ENCODE data around the gene EIF4B. TPM values are rescaled to one million over a fixed set of nuclear protein-coding genes. Genes with fewer than 3 reads are reported as not detected.

EIF4B gene
- total and polyA plus RNA-seq, 2 of the 8 experiments (the other 6 are each of a cell fraction or from before 2014, with no cell fraction given): 269 to 816 TPM

- no peak for TF ChIP-seq FOSL1 (IDR thresholded peaks at IDR 0.05; ENCODE audit: insufficient read depth, low read depth, low read length)
- no peak for TF ChIP-seq RNF2 (IDR thresholded peaks at IDR 0.05; ENCODE audit: borderline replicate concordance, low read depth, low read length, missing control alignments, poor library complexity, severe bottlenecking)
- no peak for TF ChIP-seq JUN (IDR thresholded peaks at IDR 0.05; ENCODE audit: low read depth, low read length)
- TF ChIP-seq POLR2AphosphoS5 (IDR thresholded peaks at IDR 0.05; ENCODE audit: low read depth, low read length): no peak
- no peak overlapping the region for H3K56ac ChIP-seq (replicated peaks; ENCODE audit: insufficient read length, low read depth, low read length)
- ChIA-PET POLR2A (ENCODE audit: partially characterized antibody) (interaction anchor here (0.6 to 35.6 kb wide), 12 partner anchors 9 to 823 kb away, joined by 3 to 711 read pairs (median 4); partner anchors contain the start of genes EIF4B and ESPL1), CTCF (ENCODE audit: partially characterized antibody) (interaction anchor here (0.9 to 15.7 kb wide), 8 partner anchors 10 to 159 kb away, joined by 3 to 258 read pairs (median 6); no protein-coding TSS in a partner anchor)
- no peak overlapping the region for H3K4me3 ChIP-seq (ENCODE audit: extremely low read depth in 1 of 4, insufficient read depth in 2 of 4, low read depth in 3 of 4, low read length in 4 of 4)
- H3K23ac ChIP-seq (ENCODE audit: insufficient read length): no peak overlapping the region
- 0 out of 2 replicates have a peak overlapping the region, but pooled peaks have one; percentile 60 for H2BK12ac ChIP-seq (ENCODE audit: low read depth, low read length)
- peak overlapping the region; percentile 67; the same call in 1 of the 2 replicates for H2BK15ac ChIP-seq (ENCODE audit: low read length)
- no peak overlapping the region for H2BK5ac ChIP-seq (ENCODE audit: low read depth, low read length)
- H2BK20ac ChIP-seq (ENCODE audit: low read length): no peak overlapping the region
- no peaks in the 10 kb centered on the region for H3K79me2 ChIP-seq (ENCODE audit: control insufficient read depth in 1 of 2, insufficient read depth in 2 of 2, low read length in 2 of 2)
- H3K27me3 ChIP-seq (replicated peaks in 1 of 4; ENCODE audit: control insufficient read depth in 3 of 4, extremely low read depth in 1 of 4, insufficient read depth in 3 of 4, low read length in 3 of 4): peaks cover 0 to 20% (median 17%) of the 10 kb centered on the region in 4 experiments; a peak in 6 of 7 replicates
- WGBS, 2 experiments (ENCODE audit: extremely low coverage in 1 of 2, insufficient coverage in 1 of 2, insufficient read length in 1 of 2, insufficient replicate concordance in 2 of 2, low coverage in 1 of 2, low lambda C conversion rate in 2 of 2, missing lambda C conversion rate in 1 of 2): 62% methylated on average over 10 of the region's 10 CpGs; no CpG with 5 or more reads in 1 of the 2 experiments
- H2BK120ac ChIP-seq (replicated peaks; ENCODE audit: low read depth, low read length): no peak overlapping the region
- H3K9me3 ChIP-seq (ENCODE audit: insufficient read depth in 2 of 2, low read depth in 1 of 2, low read length in 1 of 2): no peaks in the 10 kb centered on the region
- peaks cover 8 to 22% (median 13%) of the 10 kb centered on the region in 4 experiments for H3K36me3 ChIP-seq (ENCODE audit: control insufficient read depth in 2 of 4, insufficient read depth in 4 of 4, low read length in 3 of 4)
- H3K27ac ChIP-seq (ENCODE audit: low read depth, low read length): no peak overlapping the region
- H3K4ac ChIP-seq (replicated peaks; ENCODE audit: insufficient read length, low read depth, low read length): no peak overlapping the region
- H3K4me2 ChIP-seq (ENCODE audit: insufficient read depth in 1 of 2, low read depth in 2 of 2, low read length in 2 of 2): peak overlapping the region in 1 of 2 experiments; percentile 98; a peak in 2 of 4 replicates
- no peak overlapping the region for H3K9ac ChIP-seq (replicated peaks in 1 of 4; ENCODE audit: extremely low read depth in 1 of 4, low read depth in 3 of 4, low read length in 3 of 4)
- 0 out of 2 replicates have a peak overlapping the region, but pooled peaks have one; percentile 6 for H3K18ac ChIP-seq (ENCODE audit: extremely low read depth, low read length)
- H2AFZ ChIP-seq (ENCODE audit: low read length): no peak overlapping the region
- H2AK5ac ChIP-seq (ENCODE audit: low read depth, low read length): peak overlapping the region; percentile 77; the same call in 1 of the 2 replicates
- H4K20me1 ChIP-seq (replicated peaks in 1 of 2; ENCODE audit: control insufficient read depth in 1 of 2, insufficient read depth in 2 of 2, low read length in 2 of 2): peaks cover 2 to 16% of the 10 kb centered on the region in 2 experiments
- FAIRE-seq (no peak), DNase-seq (ENCODE audit: low read depth in 1 of 2, low spot score in 2 of 2) (no peak)
- H4K5ac ChIP-seq (ENCODE audit: insufficient read length, low read depth, low read length): no peak overlapping the region
- H3K23me2 ChIP-seq (ENCODE audit: low read depth, low read length): peaks cover 17% of the 10 kb centered on the region
- H3K4me1 ChIP-seq (replicated peaks in 1 of 4; ENCODE audit: control insufficient read depth in 3 of 4, insufficient read depth in 4 of 4, low read length in 3 of 4): peaks cover 27 to 48% (median 34%) of the 10 kb centered on the region in 4 experiments
- H3K14ac ChIP-seq (ENCODE audit: insufficient read length): no peak overlapping the region
- no peak overlapping the region for H4K91ac ChIP-seq (replicated peaks; ENCODE audit: insufficient read length, low read length)
- no peak overlapping the region for H4K8ac ChIP-seq (ENCODE audit: extremely low read depth, insufficient read depth, low read length)
- peaks cover 2% of the 10 kb centered on the region for H3K79me1 ChIP-seq (ENCODE audit: low read depth, low read length)
Observed at GRCh38 chr12:53044052-53044581, 37.9 kb downstream of the EIF4B start.
